ENCODE data around the gene EWSR1.

EWSR1 gene

GRCh38 chr22:29330753-29331152 is 62.7 kb downstream of the EWSR1 start:
- Histone ChIP-seq H3K9ac (ENCODE audit: low read depth in 1 of 2, low read length in 2 of 2) (no peak overlapping the region), H3K9me3 (ENCODE audit: control insufficient read depth in 2 of 2, low read length in 2 of 2) (no peaks in the 10 kb centered on the region), H3K36me3 (ENCODE audit: control insufficient read depth in 2 of 2, insufficient read depth in 2 of 2, low read length in 2 of 2) (peaks cover 35 to 66% of the 10 kb centered on the region in 2 donors), H3K4me1 (ENCODE audit: control insufficient read depth in 2 of 2, insufficient read depth in 2 of 2, low read length in 2 of 2) (no peaks in the 10 kb centered on the region), H3K27me3 (ENCODE audit: control insufficient read depth in 2 of 2, insufficient read depth in 2 of 2, low read length in 2 of 2) (no peaks in the 10 kb centered on the region), H3K27ac (ENCODE audit: low read depth in 2 of 2, low read length in 2 of 2) (no peak overlapping the region), H3K4me3 (ENCODE audit: low read length in 2 of 2) (no peak overlapping the region)

- H3K27ac ChIP-seq (ENCODE audit: low read depth in 2 of 2, low read length in 2 of 2) = no peak overlapping the region
- H3K9me3 ChIP-seq (ENCODE audit: control insufficient read depth in 2 of 2, low read length in 2 of 2) = no peaks in the 10 kb centered on the region
- peaks cover 39 to 67% of the 10 kb centered on the region in 2 donors for H3K36me3 ChIP-seq (ENCODE audit: control insufficient read depth in 2 of 2, insufficient read depth in 2 of 2, low read length in 2 of 2)
- no peaks in the 10 kb centered on the region for H3K27me3 ChIP-seq (ENCODE audit: control insufficient read depth in 2 of 2, insufficient read depth in 2 of 2, low read length in 2 of 2)
- no peak overlapping the region for H3K4me3 ChIP-seq (ENCODE audit: low read length in 2 of 2)
- H3K9ac ChIP-seq (ENCODE audit: low read depth in 1 of 2, low read length in 2 of 2) = no peak overlapping the region
- H3K4me1 ChIP-seq (ENCODE audit: control insufficient read depth in 2 of 2, insufficient read depth in 2 of 2, low read length in 2 of 2) = no peaks in the 10 kb centered on the region
Observed at GRCh38 chr22:29331213-29331612, 63.1 kb downstream of the EWSR1 start.

GRCh38 chr22:29331658-29332300 is 63.7 kb downstream of the EWSR1 start:
- Histone ChIP-seq H3K27ac (ENCODE audit: low read depth in 2 of 2, low read length in 2 of 2) (no peak overlapping the region), H3K9me3 (ENCODE audit: control insufficient read depth in 2 of 2, low read length in 2 of 2) (no peaks in the 10 kb centered on the region), H3K27me3 (ENCODE audit: control insufficient read depth in 2 of 2, insufficient read depth in 2 of 2, low read length in 2 of 2) (no peaks in the 10 kb centered on the region), H3K36me3 (ENCODE audit: control insufficient read depth in 2 of 2, insufficient read depth in 2 of 2, low read length in 2 of 2) (peaks cover 42 to 66% of the 10 kb centered on the region in 2 donors), H3K9ac (ENCODE audit: low read depth in 1 of 2, low read length in 2 of 2) (no peak overlapping the region), H3K4me1 (ENCODE audit: control insufficient read depth in 2 of 2, insufficient read depth in 2 of 2, low read length in 2 of 2) (no peaks in the 10 kb centered on the region), H3K4me3 (ENCODE audit: low read length in 2 of 2) (no peak overlapping the region)

GRCh38 chr22:29332886-29333496 is 64.9 kb downstream of the EWSR1 start:
- no peak overlapping the region for H3K9ac ChIP-seq (ENCODE audit: low read depth in 1 of 2, low read length in 2 of 2)
- H3K4me1 ChIP-seq (ENCODE audit: control insufficient read depth in 2 of 2, insufficient read depth in 2 of 2, low read length in 2 of 2) = no peaks in the 10 kb centered on the region
- H3K27me3 ChIP-seq (ENCODE audit: control insufficient read depth in 2 of 2, insufficient read depth in 2 of 2, low read length in 2 of 2) = no peaks in the 10 kb centered on the region
- H3K27ac ChIP-seq (ENCODE audit: low read depth in 2 of 2, low read length in 2 of 2) = no peak overlapping the region
- no peaks in the 10 kb centered on the region for H3K9me3 ChIP-seq (ENCODE audit: control insufficient read depth in 2 of 2, low read length in 2 of 2)
- H3K4me3 ChIP-seq (ENCODE audit: low read length in 2 of 2) = no peak overlapping the region
- peaks cover 46 to 65% of the 10 kb centered on the region in 2 donors for H3K36me3 ChIP-seq (ENCODE audit: control insufficient read depth in 2 of 2, insufficient read depth in 2 of 2, low read length in 2 of 2)

- no peaks in the 10 kb centered on the region for H3K9me3 ChIP-seq (ENCODE audit: control insufficient read depth in 2 of 2, low read length in 2 of 2)
- H3K27ac ChIP-seq (ENCODE audit: low read depth in 2 of 2, low read length in 2 of 2) = no peak overlapping the region
- no peaks in the 10 kb centered on the region for H3K27me3 ChIP-seq (ENCODE audit: control insufficient read depth in 2 of 2, insufficient read depth in 2 of 2, low read length in 2 of 2)
- H3K36me3 ChIP-seq (ENCODE audit: control insufficient read depth in 2 of 2, insufficient read depth in 2 of 2, low read length in 2 of 2) = peaks cover 49 to 71% of the 10 kb centered on the region in 2 donors
- no peak overlapping the region for H3K4me3 ChIP-seq (ENCODE audit: low read length in 2 of 2)
- no peak overlapping the region for H3K9ac ChIP-seq (ENCODE audit: low read depth in 1 of 2, low read length in 2 of 2)
- no peaks in the 10 kb centered on the region for H3K4me1 ChIP-seq (ENCODE audit: control insufficient read depth in 2 of 2, insufficient read depth in 2 of 2, low read length in 2 of 2)
Observed at GRCh38 chr22:29334148-29334547, 66.1 kb downstream of the EWSR1 start.

GRCh38 chr22:29334696-29335344 is 66.8 kb downstream of the EWSR1 start:
- no peak overlapping the region for H3K4me3 ChIP-seq (ENCODE audit: low read length in 2 of 2)
- H3K27ac ChIP-seq (ENCODE audit: low read depth in 2 of 2, low read length in 2 of 2) = no peak overlapping the region
- H3K27me3 ChIP-seq (ENCODE audit: control insufficient read depth in 2 of 2, insufficient read depth in 2 of 2, low read length in 2 of 2) = no peaks in the 10 kb centered on the region
- no peak overlapping the region for H3K9ac ChIP-seq (ENCODE audit: low read depth in 1 of 2, low read length in 2 of 2)
- peaks cover 55 to 78% of the 10 kb centered on the region in 2 donors for H3K36me3 ChIP-seq (ENCODE audit: control insufficient read depth in 2 of 2, insufficient read depth in 2 of 2, low read length in 2 of 2)
- no peaks in the 10 kb centered on the region for H3K4me1 ChIP-seq (ENCODE audit: control insufficient read depth in 2 of 2, insufficient read depth in 2 of 2, low read length in 2 of 2)
- no peaks in the 10 kb centered on the region for H3K9me3 ChIP-seq (ENCODE audit: control insufficient read depth in 2 of 2, low read length in 2 of 2)

GRCh38 chr22:29335656-29336055 is 67.6 kb downstream of the EWSR1 start:
- H3K4me3 ChIP-seq (ENCODE audit: low read length in 2 of 2) = no peak overlapping the region
- H3K27ac ChIP-seq (ENCODE audit: low read depth in 2 of 2, low read length in 2 of 2) = no peak overlapping the region
- H3K27me3 ChIP-seq (ENCODE audit: control insufficient read depth in 2 of 2, insufficient read depth in 2 of 2, low read length in 2 of 2) = no peaks in the 10 kb centered on the region
- peaks cover 62 to 80% of the 10 kb centered on the region in 2 donors for H3K36me3 ChIP-seq (ENCODE audit: control insufficient read depth in 2 of 2, insufficient read depth in 2 of 2, low read length in 2 of 2)
- H3K9me3 ChIP-seq (ENCODE audit: control insufficient read depth in 2 of 2, low read length in 2 of 2) = no peaks in the 10 kb centered on the region
- no peak overlapping the region for H3K9ac ChIP-seq (ENCODE audit: low read depth in 1 of 2, low read length in 2 of 2)
- no peaks in the 10 kb centered on the region for H3K4me1 ChIP-seq (ENCODE audit: control insufficient read depth in 2 of 2, insufficient read depth in 2 of 2, low read length in 2 of 2)

- no peak overlapping the region for H3K27ac ChIP-seq (ENCODE audit: low read depth in 2 of 2, low read length in 2 of 2)
- H3K9me3 ChIP-seq (ENCODE audit: control insufficient read depth in 2 of 2, low read length in 2 of 2) = no peaks in the 10 kb centered on the region
- no peak overlapping the region for H3K9ac ChIP-seq (ENCODE audit: low read depth in 1 of 2, low read length in 2 of 2)
- no peak overlapping the region for H3K4me3 ChIP-seq (ENCODE audit: low read length in 2 of 2)
- H3K36me3 ChIP-seq (ENCODE audit: control insufficient read depth in 2 of 2, insufficient read depth in 2 of 2, low read length in 2 of 2) = peaks cover 69 to 83% of the 10 kb centered on the region in 2 donors
- H3K27me3 ChIP-seq (ENCODE audit: control insufficient read depth in 2 of 2, insufficient read depth in 2 of 2, low read length in 2 of 2) = no peaks in the 10 kb centered on the region
- H3K4me1 ChIP-seq (ENCODE audit: control insufficient read depth in 2 of 2, insufficient read depth in 2 of 2, low read length in 2 of 2) = no peaks in the 10 kb centered on the region
Observed at GRCh38 chr22:29336751-29337490, 68.9 kb downstream of the EWSR1 start.

GRCh38 chr22:29337631-29338284 is 69.7 kb downstream of the EWSR1 start:
- Histone ChIP-seq H3K9me3 (ENCODE audit: control insufficient read depth in 2 of 2, low read length in 2 of 2) (no peaks in the 10 kb centered on the region), H3K27ac (ENCODE audit: low read depth in 2 of 2, low read length in 2 of 2) (no peak overlapping the region), H3K27me3 (ENCODE audit: control insufficient read depth in 2 of 2, insufficient read depth in 2 of 2, low read length in 2 of 2) (no peaks in the 10 kb centered on the region), H3K9ac (ENCODE audit: low read depth in 1 of 2, low read length in 2 of 2) (no peak overlapping the region), H3K4me3 (ENCODE audit: low read length in 2 of 2) (no peak overlapping the region), H3K36me3 (ENCODE audit: control insufficient read depth in 2 of 2, insufficient read depth in 2 of 2, low read length in 2 of 2) (peaks cover 74 to 83% of the 10 kb centered on the region in 2 donors), H3K4me1 (ENCODE audit: control insufficient read depth in 2 of 2, insufficient read depth in 2 of 2, low read length in 2 of 2) (no peaks in the 10 kb centered on the region)

All from mucosa of rectum (tissue), 2 donors.